GM12892 (cell line): ENCODE data around the gene LTB4R.
"Not testable (repeated sequence)": the region's sequence is repeated elsewhere in the genome, so short reads cannot be mapped to it uniquely, and the experiment has no call there.

Experiments
- POLR2A ChIP-seq: IDR thresholded peaks from 2 replicates; pipeline ENCODE4 v1.6.1; 2011; ENCODE audit warnings: low read depth, low read length, control low read depth
- POLR2AphosphoS5 ChIP-seq: IDR thresholded peaks from 2 replicates; pipeline ENCODE4 v1.6.1; 2011; ENCODE audit warnings: low read depth, low read length, control low read depth

DNA sequence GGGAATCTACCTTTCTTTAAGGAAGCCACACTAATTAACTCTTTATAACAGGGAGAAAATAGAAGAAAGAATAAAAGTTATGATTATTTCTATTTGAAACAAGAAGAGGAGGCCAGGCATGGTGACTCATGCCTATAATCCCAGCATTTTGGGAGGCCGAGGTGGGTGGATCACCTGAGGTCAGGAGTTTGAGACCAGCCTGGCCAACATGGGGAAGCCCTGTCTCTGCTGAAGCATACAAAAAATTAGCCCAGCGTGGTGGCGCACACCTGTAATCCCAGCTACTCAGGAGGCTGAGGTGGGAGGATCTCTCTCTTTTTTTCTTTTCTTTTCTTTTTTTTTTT, 43.2 kb downstream of the LTB4R start:
- not testable (repeated sequence) for TF ChIP-seq POLR2AphosphoS5, POLR2A
